Amniotic stem cell (primary cell): ENCODE measurements around the gene ARL15.

Experiments used
- DNase-seq: peaks from one replicate; lab custom pipeline; 2025; lab: John Stamatoyannopoulos, UW

Gene ARL15

DNA sequence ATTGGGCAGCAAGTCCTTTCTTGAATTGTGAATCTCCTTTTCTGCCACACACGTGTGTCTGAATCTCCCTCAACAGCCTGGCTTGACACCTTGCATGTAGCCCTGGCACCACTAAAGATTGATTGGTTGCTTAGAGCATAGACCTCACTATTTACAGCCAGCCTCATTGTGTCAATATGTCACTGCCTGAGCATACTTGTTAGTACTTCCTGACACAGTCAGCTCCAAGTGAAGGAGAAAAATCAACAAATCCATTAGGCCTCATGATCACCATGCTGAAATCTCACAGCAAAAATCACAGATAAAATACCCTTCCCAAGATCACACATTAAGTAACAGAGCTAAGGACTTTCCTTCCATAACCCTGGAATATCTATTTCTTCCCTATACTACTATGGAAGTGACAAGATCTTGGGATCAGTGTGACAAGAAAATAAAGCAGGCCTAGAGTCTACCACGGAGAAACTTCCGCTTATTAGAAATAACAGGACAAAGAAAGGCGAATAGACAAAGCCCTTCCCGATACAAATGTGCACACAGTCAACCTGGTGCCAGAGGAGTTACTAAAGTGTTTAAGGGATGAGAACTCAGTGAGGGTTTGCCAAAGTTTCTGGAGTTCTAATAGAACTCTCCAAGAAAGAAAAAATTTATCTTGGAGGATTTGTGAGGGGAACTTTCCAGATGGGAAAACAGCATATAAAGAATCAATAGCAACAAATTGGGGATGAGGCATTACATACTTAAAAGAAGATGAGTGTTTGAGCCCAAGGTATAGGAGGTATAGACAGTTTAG lies 5.6 kb upstream of the ARL15 start:
- no peak for DNase-seq

DNA sequence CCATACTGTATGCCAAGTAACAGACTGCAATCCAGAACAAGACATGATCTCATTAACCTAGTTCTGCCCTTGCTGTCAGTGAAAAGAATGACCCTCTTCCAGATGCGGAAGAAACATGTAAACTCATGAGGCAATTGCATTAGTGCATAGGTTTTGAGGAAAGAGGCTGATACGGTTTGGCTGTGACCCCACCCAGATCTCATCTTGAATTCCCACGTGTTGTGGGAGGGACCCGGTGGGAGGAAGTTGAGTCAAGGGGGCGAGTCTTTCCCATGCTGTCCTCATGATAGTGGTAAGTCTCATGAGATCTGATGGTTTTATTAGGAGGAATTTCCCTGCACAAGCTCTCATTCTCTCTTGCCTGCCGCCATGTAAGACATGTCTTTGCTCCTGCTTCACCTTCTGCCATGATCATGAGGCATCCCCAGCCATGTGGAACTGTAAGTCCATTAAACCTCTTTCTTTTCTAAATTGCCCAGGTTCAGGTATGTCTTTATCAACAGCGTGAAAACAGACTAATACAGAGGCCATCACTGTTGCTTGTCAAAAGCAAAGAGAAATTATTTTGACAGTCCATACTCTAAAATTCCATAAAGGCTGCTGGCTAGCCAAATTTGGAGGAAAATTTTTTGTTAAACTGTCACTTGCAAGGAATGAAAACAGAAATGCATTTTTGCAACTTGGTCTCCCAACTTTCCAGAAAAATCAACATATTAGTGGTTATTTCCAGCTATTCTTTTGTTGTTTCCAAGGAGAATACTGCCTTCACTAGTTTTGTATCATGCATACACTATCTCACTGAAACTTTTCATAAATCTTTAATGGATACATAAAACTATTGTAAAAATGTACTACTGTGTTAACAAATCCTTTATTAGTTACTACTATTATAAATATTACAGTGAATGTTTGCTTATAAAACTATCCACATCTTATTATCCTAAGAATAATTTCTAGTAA lies 3.2 kb upstream of the ARL15 start:
- no peak for DNase-seq

DNA sequence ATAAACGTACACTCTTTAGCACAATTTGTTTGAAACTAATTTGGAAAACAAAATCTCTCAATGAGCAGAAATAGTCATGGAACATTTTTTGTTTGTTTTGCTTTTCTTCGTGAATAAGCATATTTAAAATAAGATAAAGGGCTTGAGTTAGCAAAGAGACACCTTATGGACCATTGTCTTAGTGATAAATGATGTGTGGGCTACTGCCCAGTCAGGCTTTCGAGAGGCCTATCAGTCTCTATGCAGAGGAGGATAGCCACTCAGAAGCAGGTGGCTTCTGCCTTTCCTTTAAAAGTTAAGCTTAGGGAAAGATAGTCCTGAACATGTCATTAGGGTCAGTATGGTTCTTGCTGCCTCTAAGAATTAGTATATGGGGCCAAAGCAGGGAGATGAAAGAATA lies 2.1 kb upstream of the ARL15 start:
- DNase-seq = no peak

DNA sequence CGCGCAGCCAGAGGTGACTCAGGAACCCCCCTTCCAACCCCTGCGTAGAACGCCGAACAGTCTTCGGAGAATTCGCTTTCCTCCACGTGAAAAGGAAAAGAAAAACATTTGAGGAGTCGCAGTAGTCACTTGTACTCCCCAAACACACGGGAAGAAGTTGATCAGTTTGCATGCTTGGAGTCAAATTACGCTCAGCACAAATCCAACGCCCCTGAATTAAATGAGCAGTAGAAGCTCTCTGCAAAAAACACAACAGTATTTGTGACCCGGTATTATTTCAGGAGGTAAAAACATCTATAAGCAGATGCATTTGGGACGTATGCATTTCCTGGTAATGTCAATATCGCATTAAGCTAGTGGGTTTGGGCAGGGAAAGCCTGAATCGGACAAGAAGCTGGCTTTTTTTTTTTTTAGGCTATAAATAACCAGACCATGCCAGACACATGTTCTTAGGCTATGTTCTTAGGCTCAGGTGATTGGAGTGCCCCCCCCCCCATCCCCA lies 854 bp upstream of the ARL15 start:
- DNase-seq = peak; percentile 2

DNA sequence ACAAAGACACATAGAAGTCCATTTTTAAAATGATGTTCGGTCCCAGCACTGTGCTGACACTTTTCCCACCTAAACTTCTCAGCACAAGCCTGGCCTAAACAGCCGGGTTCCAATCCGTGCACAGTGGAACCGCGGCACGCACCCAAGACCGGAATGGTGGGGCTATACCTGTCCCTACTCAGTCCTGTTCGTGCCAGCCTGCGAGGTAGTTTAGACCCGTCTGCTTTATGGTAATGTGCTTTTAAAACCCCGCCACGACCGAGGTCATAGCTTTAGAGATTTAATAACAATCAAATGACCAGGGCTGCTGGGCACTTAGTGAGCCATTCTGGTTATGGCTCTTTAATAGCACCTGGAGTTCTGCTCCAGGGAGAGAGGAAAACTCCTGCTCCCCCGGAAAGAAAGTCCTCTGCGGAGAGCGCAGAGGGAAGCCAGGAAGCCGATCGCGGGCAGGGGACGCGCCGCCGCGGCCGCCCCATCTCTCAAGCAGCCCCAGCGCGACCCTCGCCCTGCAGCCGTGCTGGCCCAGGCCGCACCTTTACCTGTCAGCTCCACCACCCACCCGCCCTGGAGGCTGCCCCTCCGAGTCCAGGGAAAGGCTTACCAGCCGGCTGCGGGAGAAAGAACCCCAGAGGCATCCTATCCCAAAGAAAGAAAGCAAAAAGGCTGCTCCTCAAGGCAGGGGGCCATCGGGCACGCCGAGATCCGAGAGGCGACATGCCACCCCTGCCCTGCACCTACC lies 511 bp downstream of the ARL15 start:
- peak; percentile 8 for DNase-seq

DNA sequence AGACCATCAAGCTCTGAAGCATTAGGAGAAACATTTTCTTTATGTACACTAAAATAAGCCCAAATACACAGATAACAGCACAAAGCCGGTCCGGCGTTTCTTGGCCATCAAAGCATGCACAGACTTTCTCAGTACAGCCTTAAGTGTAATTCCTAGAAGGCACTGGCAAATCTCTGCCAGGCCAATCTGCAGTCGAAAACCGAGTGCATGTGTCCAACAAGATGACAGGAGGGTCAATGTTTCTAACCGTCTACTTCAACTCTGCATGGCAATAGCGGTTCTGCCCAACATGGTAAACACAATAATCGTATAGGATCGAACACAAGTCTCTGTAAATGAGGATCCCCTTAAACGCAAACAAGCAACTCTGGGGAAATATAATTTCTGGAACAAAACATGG lies 1.1 kb downstream of the ARL15 start:
- no peak for DNase-seq

DNA sequence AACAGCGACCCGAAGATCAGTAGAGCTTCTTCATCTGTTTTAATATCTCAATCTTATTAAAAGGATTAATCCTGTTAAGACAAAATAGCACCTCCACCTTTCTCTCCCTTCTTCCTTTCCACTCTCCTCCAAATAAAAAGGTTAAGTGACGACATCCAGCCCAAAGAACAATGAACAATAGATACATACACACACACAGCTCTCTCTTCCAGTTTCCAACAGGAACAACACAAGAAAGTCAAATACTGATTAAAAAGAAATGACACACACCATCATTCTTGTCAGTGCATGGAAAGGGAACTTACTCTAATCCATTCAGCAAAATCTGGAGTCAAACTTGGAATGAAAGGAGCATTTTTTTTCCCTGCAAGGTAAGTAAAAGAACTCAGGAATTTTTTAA lies 2.8 kb downstream of the ARL15 start:
- DNase-seq = no peak

DNA sequence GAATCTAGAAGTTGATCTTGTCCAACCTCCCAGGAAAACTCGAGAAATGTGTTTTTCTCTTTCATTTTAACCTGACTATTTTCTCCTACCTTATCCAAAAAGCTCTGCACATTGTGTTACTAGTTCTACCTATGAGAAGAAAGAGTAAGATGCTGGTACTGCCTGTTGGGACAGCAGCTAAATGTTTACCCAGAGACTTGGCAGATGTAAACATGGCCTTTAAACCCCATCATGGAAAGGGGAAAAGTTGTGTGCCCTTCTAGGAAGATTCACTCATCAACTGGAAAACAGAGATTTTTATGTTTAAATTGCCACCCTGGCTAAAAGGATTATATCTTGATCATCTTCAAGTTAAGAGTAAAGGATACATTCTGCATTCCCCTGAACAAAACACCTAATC lies 3.5 kb downstream of the ARL15 start:
- no peak for DNase-seq

DNA sequence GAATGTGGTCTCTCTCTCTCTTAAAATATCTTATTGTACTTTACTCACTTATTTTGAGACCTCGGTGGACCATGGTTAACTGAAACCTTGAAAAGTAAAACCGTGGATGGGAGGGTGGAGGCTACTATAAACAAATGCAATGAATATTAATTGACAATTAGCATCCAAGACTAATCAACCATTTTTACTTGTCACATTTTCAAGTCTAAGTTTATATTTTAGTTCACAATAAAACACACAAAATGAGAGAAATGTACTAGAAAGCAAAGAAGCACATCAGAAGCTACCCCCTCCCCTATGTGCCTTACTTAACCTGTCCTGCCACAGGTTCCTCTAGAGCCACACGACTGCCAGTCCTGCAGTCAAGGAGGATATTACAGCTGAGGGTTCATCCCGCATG lies 4.6 kb downstream of the ARL15 start:
- DNase-seq = no peak

DNA sequence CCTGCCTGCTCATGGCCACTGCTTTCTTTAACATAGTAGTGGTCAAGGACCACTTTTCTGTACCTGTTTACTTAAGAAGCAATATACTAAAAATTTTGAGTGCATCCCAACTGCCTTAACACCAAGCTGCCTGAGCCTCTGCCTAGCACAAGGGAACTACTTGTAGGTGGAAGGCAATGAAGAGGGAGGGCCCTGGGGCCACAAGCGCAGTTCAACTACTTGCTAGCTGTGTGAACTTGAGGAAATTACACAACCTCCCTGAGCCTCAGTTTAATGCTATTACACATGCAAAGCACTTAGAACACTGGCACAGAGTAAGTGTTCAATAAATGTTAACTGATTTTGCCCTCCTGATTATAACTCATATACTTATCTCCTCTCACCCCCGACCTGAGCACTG lies 6.3 kb downstream of the ARL15 start:
- DNase-seq = no peak

DNA sequence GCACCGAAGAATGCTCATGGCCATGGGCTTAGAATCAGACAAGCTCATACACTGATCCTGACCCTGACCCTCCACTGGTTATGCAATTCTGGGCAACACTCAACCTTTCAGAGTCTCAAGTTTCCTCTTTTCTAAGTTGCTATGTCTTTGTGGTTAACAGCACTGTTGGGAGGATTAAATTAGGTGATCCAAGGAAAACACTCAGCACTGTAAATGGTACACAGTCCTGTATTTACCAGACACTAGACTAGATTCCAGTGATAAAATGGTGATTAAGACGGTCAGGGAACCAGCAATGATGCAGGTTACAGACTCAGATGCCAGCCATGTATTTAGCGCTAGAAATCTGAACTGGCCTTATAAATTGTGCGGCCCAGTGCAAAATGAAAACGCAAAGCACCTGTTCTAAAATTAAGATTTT lies 8.1 kb downstream of the ARL15 start:
- DNase-seq = no peak

DNA sequence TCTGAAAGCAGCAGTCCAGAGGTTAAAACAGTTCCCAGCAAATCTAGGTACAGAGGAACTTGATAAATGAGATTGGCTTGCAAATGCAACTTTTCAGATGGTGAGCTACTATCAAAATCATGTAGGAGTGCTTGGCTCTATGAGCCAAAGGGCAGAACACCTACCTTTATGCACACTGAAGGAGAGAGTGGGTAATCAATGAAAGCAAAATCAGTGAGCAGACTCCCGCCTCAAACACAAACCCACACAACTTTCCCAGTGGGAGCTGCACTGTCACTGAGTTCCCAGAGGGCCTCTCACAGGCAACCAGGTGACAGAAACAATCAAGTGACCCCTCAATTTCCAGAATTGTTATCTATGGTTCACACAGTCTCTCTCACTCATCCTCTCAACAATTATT lies 8.5 kb downstream of the ARL15 start:
- no peak for DNase-seq

DNA sequence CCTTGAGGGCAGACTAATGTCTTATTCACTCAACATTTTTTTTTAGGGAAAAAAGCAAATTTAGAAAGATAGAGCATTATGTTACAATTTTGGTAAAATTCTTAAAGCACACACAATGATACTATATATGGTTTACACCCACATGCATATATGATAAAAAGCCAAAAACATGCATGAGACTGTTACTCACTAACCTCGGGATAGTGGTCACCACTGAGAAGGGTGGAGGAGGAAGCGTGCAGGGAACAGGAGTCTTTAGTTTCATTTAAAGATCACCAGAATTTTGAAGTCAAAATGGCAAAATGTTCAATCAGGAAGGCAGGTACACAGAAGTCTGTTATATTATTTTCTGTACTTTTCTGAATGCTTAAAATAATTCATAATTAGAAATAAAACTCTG lies 9.2 kb downstream of the ARL15 start:
- DNase-seq = no peak

DNA sequence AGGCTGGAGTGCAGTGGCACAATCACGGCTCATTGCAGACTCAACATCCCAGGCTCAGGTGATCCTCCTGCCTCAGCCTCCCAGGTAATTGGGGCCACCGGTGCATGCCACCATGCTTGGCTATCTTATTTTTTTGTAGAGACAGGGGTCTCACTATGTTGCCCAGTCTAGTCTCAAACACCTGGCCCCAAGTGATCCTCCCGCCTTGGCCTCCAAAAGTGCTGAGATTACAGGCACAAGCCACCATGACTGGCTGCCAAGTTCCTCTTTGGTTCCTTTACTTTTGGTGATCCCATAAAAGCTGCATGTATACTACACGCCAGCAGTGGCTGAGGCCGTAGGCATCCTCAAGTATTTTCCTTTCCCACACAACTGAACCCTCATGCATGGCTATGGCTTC lies 11.4 kb downstream of the ARL15 start:
- DNase-seq = no peak

DNA sequence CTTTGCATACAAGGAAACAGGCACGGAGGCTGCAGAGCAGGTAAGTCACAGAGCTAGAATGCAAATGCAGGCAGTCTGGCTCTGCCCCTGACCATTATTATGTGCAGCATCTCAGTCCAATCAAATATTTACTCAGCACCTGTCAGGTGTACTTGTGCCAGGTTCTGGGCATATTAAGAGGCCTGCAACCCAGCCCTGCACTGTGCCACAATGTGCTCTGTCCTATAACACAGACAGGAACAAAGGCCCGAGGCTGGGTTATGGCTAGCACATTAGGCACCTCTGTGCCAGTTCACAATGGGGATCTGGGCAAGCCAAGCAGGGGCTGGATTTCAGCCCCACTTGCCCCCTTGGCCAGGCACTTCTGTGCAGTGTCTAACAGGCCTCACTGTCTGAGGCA lies 14.0 kb downstream of the ARL15 start:
- DNase-seq = no peak

DNA sequence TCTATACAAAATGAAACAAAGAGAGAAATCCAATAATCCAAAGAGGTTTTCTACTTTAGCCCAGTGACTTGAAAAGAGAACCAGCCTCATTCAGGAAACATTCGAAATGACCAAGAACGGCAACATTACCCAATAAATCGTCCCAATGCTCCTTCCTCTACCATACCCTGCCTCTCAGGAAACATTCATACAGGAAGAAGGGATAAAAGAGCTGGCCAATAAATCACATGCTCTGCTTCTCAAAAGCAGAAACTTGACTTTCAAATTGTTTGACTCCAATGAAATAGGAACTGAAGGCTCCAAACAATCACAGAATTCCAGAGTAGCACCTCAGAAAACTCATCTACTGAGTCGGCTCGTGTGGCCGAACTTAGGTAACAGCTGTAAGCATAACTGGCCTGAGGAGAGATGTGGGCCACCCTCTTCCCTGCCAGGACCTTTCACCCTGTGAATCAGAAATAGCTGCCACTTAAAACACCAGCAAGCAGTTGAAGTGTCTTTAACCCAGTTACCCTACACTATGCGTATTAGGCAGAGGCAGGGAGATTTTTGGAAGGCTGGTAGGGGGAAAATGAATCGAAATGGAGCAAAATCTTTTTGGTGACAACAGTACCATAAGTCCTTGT lies 14.6 kb downstream of the ARL15 start:
- DNase-seq = no peak

DNA sequence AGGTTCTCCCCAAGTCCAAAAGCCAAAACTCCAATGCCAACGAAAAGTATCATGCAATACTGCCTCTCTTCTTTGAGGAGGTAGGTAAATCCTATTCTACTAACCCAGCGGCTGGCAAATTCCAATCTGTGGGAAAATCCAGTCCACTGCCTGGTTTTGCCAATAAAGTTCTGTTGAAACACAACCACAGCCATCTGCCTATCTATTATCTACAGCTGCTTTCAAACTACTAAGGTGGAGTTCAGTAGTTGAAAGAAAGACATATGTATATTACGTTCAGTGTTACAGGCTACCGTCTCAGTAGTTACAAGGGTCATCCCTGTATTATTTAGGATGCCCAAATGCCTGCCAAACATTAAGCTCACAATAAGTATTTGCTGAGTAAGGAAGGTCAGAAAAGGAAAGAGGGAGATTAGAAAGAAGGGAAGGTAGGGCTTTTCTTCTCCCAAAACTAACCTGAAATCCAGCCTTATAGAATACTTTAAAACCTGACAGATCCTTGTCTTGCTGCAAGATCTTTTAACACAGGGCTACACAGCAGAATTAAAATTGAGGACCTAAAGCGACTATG lies 16.2 kb downstream of the ARL15 start:
- no peak for DNase-seq

DNA sequence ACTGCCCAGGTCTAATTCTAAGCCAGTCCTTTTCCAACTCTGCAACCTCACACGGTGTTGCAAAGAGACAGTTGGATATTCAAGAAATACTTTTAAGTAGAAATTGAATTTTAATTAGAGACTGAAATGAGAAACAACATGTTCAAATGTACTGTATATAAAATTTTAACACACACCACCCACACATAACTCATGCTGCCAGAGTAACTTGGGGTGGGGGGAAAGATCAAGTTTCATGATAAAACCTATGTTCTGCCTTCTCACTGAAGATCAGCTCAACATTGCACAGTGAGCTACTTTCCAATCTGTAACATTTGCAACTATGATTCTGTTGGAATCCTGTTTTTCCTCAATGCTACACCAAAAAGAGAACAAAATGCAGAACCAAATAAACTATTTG lies 17.5 kb downstream of the ARL15 start:
- no peak for DNase-seq

DNA sequence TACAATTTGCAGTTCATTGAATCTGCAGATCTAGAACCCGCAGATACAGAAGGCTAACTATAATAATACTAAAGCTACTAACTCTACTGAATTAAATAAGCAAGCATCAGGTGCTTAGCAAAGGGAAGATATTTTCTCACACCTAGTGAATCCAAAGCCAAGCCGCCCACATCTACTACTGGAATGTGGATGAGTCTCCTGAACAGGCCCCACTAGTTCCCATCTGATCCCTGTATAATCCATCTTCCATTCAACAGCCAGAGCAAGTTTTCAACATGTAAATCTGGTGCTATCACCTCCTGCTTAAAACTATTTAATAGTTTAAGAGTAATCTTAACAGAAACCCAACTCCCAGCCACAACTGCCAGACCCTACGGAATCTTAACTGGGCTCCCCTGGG lies 18.9 kb downstream of the ARL15 start:
- no peak for DNase-seq

DNA sequence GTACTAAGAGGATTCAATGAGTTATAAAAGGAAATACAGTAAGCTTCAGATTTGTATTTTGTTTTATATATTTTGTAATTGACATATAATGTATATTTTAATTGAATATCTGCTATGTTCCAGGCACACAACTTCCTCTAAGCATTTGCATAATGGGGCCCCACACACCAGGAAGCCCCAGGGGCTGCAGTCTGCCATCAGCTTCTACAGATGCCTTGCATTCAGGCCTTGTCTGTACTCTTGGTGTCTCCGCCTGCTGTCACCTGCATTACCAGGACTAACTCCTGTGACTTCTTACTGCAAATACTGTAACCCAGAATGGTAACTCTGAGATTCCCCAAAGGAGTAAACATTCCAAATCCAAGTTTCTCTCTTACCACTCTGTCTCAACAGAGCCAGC lies 20.6 kb downstream of the ARL15 start:
- DNase-seq = no peak

DNA sequence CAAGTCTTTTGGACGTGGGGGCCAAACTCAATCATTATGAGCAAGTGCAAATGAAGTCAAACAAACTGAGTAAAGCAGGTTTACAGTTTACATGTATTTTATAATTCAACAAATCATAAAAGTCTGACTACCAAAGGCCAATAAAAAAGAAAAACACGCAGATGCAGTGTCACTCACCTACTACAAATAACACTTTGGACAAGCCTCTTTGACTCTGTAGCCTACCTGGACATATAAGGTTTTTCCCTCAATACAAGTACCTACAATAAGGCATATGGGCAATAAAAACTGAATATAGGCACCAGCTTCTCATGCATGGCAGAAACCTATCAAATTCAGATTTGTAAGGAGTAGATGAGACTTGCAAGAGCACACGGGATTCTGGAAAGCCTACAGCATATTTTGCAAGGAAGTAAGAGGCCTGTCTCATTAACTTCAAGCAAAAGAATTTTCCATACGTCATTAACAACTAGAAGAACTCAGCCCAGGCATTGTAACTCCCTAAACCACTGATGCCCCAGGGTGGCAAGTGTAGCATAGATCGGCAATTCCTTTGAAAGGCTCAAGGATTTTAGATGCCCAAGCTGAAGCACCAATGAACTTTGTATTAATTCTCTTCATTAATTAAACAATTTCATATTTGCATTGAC lies 21.7 kb downstream of the ARL15 start:
- DNase-seq = no peak
